Thymus (tissue), 11 donors: ENCODE data around the gene SLC25A42. TPM values are rescaled to one million over a fixed set of nuclear protein-coding genes. Genes with fewer than 3 reads are reported as not detected.

Source experiments
- DNase-seq, 9 donors: peaks; one replicate each; pipeline ENCODE4 v3.0.0-alpha.2; 2013; ENCODE audit warnings: low spot score in 9 of 9, low read depth in 6 of 9, missing footprints in 1 of 9
- H3K27ac ChIP-seq, 2 donors: one replicate each; pipeline ENCODE4 v1.5.1; 2013; ENCODE audit warnings: control low read depth in 1 of 2, low read depth in 1 of 2, low read length in 1 of 2, mild to moderate bottlenecking in 1 of 2, moderate library complexity in 1 of 2
- H3K27me3 ChIP-seq, 2 donors: one replicate each; pipeline ENCODE4 v1.5.1; 2013; ENCODE audit warnings: low read length in 1 of 2; ENCODE audit not compliant: control insufficient read depth in 2 of 2, insufficient read depth in 1 of 2
- H3K36me3 ChIP-seq, 2 donors: one replicate each; pipeline ENCODE4 v1.5.1; 2013; ENCODE audit warnings: low read length in 1 of 2, mild to moderate bottlenecking in 1 of 2, moderate library complexity in 1 of 2; ENCODE audit not compliant: control insufficient read depth in 2 of 2, insufficient read depth in 2 of 2
- H3K4me1 ChIP-seq, 2 donors: one replicate each; pipeline ENCODE4 v1.5.1; 2013; ENCODE audit warnings: low read length in 2 of 2; ENCODE audit not compliant: control insufficient read depth in 2 of 2, insufficient read depth in 2 of 2
- H3K4me3 ChIP-seq, 2 donors: one replicate each; pipeline ENCODE4 v1.5.1; 2013; ENCODE audit warnings: low read length in 2 of 2, control low read depth in 1 of 2, mild to moderate bottlenecking in 1 of 2
- H3K9me3 ChIP-seq, 2 donors: one replicate each; pipeline ENCODE4 v1.5.1; 2013; ENCODE audit warnings: low read length in 1 of 2, mild to moderate bottlenecking in 1 of 2; ENCODE audit not compliant: control insufficient read depth in 2 of 2, insufficient read depth in 1 of 2
- WGBS: extraction: QIAGEN DNeasy Blood & Tissue Kit; methylation state at CpG from one replicate; pipeline ENCODE4 v1.1.7; 2013; 5-methylcytosine and 5-hydroxymethylcytosine counted together
- polyA plus RNA-seq: library from polyadenylated mRNA; stranded (reverse); fragments of 200-250 nt; gene quantifications from one replicate; pipeline ENCODE4 v1.2.3, GENCODE V29; 2013
- total RNA-seq: library from RNA; stranded (reverse); fragments of 120-200 nt; gene quantifications from one replicate; pipeline ENCODE4 v1.2.4, GENCODE V29; 2013
- donor health status: healthy.

SLC25A42 gene
- total and polyA plus RNA-seq, 2 donors, result 5.8 to 10.9 TPM

DNA sequence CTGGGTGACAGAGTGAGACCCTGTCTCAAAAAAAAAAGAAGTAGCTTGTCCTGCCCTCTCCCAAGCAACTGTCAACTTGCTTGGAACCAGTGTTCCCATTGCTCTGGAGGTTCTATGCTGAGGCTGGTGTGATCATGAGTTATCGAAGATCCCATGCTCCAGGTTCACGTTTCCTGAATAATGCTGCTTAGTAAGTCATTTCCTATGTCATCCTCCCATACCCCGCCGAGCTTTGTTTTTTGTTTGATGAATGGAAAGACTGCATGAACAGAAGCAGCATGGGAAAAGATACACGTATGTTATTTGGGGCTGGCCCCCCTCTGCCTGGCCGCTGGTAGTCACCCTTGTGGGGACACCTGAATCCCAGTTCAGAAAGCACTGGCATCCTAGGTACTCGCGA lies 11.3 kb downstream of the SLC25A42 start:
- H3K9me3 ChIP-seq, result no peaks in the 10 kb centered on the region
- no peak overlapping the region for H3K4me3 ChIP-seq
- H3K4me1 ChIP-seq, result peaks cover 0 to 9% of the 10 kb centered on the region in 2 donors
- WGBS, result 98% methylated on average over 8 of the region's 8 CpGs
- no peaks in the 10 kb centered on the region for H3K27me3 ChIP-seq
- no peak for DNase-seq
- no peak overlapping the region for H3K27ac ChIP-seq
- H3K36me3 ChIP-seq, result peaks cover 10 to 24% of the 10 kb centered on the region in 2 donors

- Histone ChIP-seq H3K27me3 (no peaks in the 10 kb centered on the region), H3K27ac (no peak overlapping the region), H3K36me3 (peaks cover 11 to 18% of the 10 kb centered on the region in 2 donors), H3K9me3 (no peaks in the 10 kb centered on the region), H3K4me3 (no peak overlapping the region), H3K4me1 (peaks cover 0 to 9% of the 10 kb centered on the region in 2 donors)
- DNase-seq, result no peak
- WGBS, result 96% methylated on average over 1 of the region's 1 CpG
These were observed 12.7 kb downstream of the SLC25A42 start for GRCh38 chr19:19076476-19076875.

DNA sequence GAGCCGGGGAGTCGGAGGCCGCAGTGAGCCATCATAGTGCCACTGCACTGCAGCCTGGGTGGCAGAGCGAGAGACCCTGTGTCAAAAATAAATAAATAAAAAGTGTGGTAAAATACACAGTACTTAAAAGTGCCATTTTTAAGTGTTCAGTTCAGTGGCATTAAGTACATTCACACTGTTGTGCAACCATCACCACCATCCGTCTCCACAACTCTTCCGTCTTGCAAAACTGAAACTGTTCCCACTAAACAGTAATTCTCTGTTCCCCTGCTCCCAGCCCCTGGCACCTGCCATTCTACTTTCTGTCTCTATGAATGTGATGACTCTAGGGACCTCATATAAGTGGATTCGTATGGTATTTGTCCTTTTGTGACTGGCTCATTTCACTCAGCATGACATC lies 13.3 kb downstream of the SLC25A42 start:
- Histone ChIP-seq H3K36me3 (peaks cover 8 to 18% of the 10 kb centered on the region in 2 donors), H3K27ac (no peak overlapping the region), H3K27me3 (no peaks in the 10 kb centered on the region), H3K9me3 (no peaks in the 10 kb centered on the region), H3K4me1 (peaks cover 0 to 9% of the 10 kb centered on the region in 2 donors), H3K4me3 (no peak overlapping the region)
- WGBS, result 98% methylated on average over 7 of the region's 7 CpGs
- DNase-seq, result no peak

GRCh38 chr19:19078801-19079200 lies 15.0 kb downstream of the SLC25A42 start:
- DNase-seq, result no peak
- Histone ChIP-seq H3K27me3 (no peaks in the 10 kb centered on the region), H3K4me1 (peaks cover 0 to 8% of the 10 kb centered on the region in 2 donors), H3K9me3 (no peaks in the 10 kb centered on the region), H3K4me3 (no peak overlapping the region), H3K36me3 (peaks cover 12% of the 10 kb centered on the region in 2 donors), H3K27ac (no peak overlapping the region)
- 98% methylated on average over 6 of the region's 6 CpGs for WGBS

GRCh38 chr19:19079571-19079970 lies 15.8 kb downstream of the SLC25A42 start:
- WGBS, result 96% methylated on average over 1 of the region's 1 CpG
- Histone ChIP-seq H3K27me3 (no peaks in the 10 kb centered on the region), H3K4me1 (peaks cover 0 to 1% of the 10 kb centered on the region in 2 donors), H3K4me3 (no peak overlapping the region), H3K36me3 (peaks cover 8 to 12% of the 10 kb centered on the region in 2 donors), H3K27ac (no peak overlapping the region), H3K9me3 (no peaks in the 10 kb centered on the region)
- DNase-seq, result no peak

DNA sequence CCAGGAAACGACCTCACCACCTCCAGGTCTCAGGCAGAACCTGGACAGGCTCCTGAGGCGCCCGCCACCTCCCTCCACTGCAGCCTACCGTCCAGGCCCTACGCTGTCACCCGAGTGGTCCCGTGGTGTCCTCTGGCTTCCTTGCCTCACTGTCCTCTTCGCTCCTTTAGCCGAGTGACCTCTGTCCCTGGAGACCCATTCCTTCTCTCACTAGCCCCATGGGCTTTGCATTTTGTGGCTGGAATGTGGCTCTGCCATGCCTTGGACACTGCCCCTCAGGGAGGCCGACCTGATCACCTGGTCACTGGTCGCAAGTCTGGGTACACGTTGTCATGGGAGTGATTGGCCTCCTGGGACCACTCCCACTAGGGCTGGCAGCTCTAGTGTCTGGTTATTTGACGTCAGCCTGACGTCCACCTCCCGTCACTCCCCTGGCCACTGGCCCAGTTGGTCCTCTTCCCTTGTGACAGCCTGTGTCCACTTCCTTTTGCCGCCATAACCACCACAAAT lies 17.9 kb downstream of the SLC25A42 start:
- 97% methylated on average over 16 of the region's 16 CpGs for WGBS
- H3K4me3 ChIP-seq, result no peak overlapping the region
- no peaks in the 10 kb centered on the region for H3K27me3 ChIP-seq
- H3K9me3 ChIP-seq, result no peaks in the 10 kb centered on the region
- peaks cover 5 to 10% of the 10 kb centered on the region in 2 donors for H3K36me3 ChIP-seq
- H3K27ac ChIP-seq, result no peak overlapping the region
- H3K4me1 ChIP-seq, result no peaks in the 10 kb centered on the region
- no peak for DNase-seq

GRCh38 chr19:19083413-19084178 lies 19.8 kb downstream of the SLC25A42 start:
- Histone ChIP-seq H3K27ac (no peak overlapping the region), H3K4me1 (no peaks in the 10 kb centered on the region), H3K27me3 (no peaks in the 10 kb centered on the region), H3K36me3 (peaks cover 5 to 10% of the 10 kb centered on the region in 2 donors), H3K4me3 (no peak overlapping the region), H3K9me3 (no peaks in the 10 kb centered on the region)
- no peak for DNase-seq
- 96% methylated on average over 10 of the region's 10 CpGs for WGBS

- 98% methylated on average over 2 of the region's 2 CpGs for WGBS
- no peaks in the 10 kb centered on the region for H3K4me1 ChIP-seq
These were observed 23.9 kb downstream of the SLC25A42 start for GRCh38 chr19:19087676-19088075.

DNA sequence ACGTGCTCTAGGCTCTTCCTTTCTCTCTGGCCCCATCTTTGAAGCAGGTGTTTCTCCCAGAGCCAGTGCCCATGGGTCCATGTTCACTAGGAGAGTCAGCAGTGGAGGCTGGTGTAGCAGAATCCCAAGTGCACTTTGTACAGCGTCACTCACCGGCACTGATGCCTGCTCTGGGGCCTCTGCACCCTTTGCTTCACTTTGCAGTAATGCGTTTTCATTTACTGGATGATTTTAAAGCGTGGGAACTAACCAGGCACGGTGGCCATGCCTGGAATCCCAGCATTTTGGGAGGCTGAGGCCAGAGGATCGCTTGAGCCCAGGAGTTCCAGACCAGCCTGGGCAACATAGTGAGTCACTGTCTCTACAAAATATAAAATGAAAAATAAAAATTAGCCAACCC lies 30.7 kb downstream of the SLC25A42 start:
- WGBS, result 97% methylated on average over 7 of the region's 7 CpGs
- Histone ChIP-seq H3K36me3 (peaks cover 13 to 32% of the 10 kb centered on the region in 2 donors), H3K4me3 (no peak overlapping the region), H3K4me1 (no peaks in the 10 kb centered on the region), H3K27ac (no peak overlapping the region), H3K27me3 (no peaks in the 10 kb centered on the region), H3K9me3 (no peaks in the 10 kb centered on the region)
- no peak for DNase-seq

More at GRCh38 chr19:19087676-19088075, 23.9 kb downstream of the SLC25A42 start:
- no peak overlapping the region for H3K4me3 ChIP-seq
- H3K27me3 ChIP-seq, result no peaks in the 10 kb centered on the region
- H3K27ac ChIP-seq, result no peak overlapping the region
- H3K9me3 ChIP-seq, result no peaks in the 10 kb centered on the region
- no peak for DNase-seq
- peaks cover 8 to 12% of the 10 kb centered on the region in 2 donors for H3K36me3 ChIP-seq
